ENCODE results near the gene NFYB.
A peak's percentile ranks its signal among the peaks of the same experiment; 100 is the strongest.
"Not testable (repeated sequence)": the region's sequence is repeated elsewhere in the genome, so short reads cannot be mapped to it uniquely, and the experiment has no call there.

The NFYB gene

DNA sequence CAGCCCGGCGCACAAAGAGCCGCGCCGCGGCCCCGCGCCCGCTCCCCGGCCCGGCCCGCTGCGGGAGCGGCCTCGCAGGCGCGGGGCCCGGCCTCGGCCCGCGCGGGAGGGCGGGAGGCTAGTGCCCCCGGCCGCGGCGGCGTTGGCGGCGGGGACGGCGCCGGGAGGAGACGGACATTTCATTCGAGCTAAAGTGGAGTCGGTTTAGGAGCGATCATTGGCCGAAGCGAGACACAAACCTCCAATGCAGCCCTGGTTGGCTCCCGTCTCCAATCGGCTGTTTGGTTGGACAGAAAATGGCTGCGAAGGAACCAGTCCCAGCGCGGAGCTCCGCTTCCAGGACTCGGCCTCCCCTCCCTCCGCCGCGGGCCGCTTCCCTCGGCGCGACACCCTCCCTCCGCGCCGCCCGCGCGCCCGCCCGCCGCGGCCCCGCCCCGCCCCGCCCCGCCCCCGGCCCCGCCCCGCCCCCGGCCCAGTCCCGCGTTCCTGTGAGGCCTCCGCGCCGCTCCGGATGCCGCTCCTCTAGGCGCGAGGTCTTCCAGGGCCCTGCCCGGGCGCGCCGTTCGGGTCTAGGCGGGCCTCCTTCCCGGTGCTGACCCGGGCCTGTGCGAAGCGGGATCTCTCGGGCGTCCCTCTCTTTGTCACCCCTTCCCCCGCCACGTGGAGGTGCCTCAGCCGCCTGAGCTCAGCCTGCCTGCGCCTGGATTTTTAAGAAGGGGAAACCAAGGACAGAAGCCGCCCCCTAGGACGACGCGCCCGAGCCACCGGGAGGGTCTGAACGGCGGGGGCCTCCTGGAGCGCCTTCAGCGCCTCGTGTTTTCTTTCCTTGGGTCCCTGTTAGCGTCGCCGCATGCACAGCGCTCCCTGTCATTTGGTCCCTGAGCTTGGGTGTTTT, at the start of gene NFYB:
NFYB (minus strand) TSS at position 309 of the 895 bp plus-strand sequence. CDS start 2,757 bp downstream, outside the sequence.
- intact Hi-C loops (cut with DNase I), result loop anchor here (5.0 to 10.0 kb wide), 3 partner anchors 73 to 203 kb away; partner anchors contain the start of genes HCFC2 and HSP90B1
- DNase-seq, result peak; percentile 86 to 98 (median 95)

DNA sequence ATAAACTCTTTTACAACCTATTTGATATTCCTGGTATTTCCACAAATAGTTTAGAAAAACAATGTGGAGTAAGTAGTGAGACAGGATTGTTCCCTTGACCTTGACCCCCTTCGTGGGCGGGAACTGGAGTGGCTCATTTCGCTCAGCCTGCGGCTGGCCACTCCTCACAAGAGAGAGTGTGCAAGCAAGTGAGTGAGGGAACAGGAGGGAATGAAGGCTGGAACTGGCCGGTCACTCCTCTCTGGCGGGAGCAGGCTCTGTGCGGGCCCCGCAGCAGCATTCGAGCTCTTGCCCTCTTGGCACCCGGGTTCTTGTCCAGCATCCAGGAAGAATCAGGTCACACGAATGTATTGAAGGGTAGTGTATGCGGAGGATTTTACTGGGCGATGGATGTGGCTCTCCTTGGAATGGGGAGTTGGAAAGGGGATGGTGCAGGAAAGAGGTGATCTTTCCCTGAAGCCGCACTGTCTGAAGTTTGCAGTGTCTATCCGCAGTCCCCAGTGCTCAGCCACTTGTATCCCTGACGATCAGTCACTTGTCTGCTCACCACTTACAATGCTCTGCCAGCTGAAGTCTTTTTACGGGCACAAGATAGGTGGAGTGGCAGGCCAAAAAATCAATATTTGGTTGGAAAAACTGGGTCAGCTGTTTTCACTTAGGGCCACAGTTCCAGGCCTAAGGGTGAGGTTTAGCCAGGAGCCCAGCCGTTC, 49.6 kb upstream of the NFYB start:
- no peak for DNase-seq
- intact Hi-C loops (cut with DNase I), result no loop called here

DNA sequence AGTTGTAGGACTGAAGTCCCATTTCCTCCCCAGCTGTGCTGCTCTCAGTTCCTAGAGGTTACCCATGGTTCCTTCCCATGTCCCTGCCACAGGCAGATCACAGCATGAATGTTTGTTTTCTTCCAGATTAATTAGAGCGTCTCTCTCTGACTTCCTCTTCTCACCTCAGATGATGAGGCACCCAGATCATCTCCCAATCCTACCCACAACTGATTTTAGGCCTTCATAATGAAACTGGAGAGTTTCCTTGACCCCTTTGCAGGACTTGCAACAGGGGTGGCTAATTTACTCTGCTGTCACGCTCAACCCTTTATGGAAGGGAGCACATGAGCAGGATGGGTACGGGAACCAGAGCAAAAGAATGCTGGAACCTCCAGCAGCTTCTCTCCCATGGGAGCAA, 45.4 kb upstream of the NFYB start:
- DNase-seq, result no peak
- intact Hi-C loops (cut with DNase I), result no loop called here

DNA sequence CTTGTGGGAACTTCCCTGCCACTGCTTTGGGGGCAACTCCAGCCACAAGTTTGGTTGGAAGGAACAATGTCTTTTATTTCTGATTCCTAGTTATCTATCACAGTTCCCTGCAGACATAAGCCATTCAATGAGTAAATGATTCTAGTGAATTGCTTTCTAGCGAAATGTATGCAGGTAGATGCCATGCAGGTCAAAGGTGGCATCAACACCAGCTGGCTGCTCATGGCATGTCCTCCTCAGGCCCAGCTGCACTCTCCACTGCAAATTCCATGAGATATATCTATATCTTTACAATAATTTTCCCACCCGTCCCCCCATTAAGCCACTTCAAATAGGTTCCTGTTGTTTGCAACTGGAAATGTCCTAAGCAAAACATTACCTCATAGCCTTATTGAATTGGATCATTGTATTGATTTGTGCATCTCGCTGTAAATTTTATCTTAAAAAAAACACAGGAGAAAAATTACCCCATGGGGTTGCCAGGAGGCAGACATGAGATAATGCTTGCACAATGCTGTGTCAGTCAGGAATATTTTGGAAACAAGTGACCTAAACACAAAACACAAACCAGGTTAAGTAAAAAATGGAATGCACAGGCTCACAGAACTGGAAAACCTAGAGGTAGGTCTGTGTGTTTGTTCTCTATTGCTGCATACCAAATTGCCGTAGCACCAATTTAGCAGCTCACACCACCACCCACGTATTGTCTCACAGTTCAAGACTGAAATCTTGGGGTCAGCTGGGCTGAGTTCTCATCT, 44.8 kb upstream of the NFYB start:
- no peak for DNase-seq
- intact Hi-C loops (cut with DNase I), result no loop called here

DNA sequence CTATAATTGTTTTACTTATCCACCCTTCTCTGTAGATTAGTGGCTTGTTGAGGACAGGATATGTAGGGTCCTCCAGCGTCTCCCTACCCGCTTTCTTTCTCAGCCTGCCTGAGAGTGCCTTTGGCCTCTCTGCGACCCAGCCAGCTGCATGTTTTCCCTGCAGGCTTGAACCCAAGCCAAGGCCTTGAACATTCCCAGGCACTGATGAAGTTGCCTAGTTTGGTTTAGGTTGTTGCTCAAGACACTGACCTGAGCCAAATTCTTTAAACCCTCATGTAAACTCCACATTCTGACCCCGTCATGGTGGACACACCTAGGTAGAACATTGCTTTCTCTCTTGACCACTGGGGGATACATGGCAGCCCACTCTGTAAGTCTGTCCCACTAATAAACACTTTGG, 44.1 kb upstream of the NFYB start:
- no peak for DNase-seq
- intact Hi-C loops (cut with DNase I), result no loop called here

DNA sequence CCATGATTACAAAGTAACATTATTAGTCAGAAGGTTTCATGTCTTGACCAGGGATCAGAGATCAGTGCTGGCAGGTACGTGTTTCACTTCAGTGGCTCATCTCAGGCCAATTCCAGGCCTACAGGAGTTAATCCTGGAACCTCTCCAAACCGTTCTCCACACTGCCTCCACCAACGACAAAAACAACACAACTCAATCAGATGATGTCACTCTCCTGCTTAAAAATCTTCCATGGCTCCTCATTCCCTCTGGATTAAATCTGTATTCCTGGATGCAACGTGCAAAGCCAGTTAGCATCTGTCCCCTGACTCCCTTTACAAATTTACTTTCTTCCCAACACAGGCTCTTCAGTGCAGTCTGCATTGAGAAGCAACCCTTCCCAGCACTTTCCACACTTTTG, 43.3 kb upstream of the NFYB start:
- intact Hi-C loops (cut with DNase I), result no loop called here
- DNase-seq, result no peak

DNA sequence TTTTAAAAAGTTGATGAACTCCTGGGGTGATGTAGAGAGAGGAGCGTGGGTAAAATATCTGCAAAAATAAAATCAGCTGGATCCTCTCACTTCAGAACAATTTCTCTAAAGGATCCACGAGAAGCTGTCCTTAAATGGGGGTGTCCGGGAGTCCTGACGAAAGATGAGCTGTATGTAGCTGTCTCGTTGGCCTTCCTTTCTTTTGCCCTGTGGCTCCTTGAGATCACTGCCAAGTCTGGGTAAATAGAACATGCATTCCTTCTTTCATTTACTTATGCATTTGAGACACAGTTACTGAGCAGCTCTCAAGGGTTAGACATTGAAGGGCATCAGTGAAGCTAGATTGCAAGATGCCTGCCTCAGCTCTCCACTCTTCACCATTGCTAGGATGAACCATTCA, 42.4 kb upstream of the NFYB start:
- DNase-seq, result no peak
- intact Hi-C loops (cut with DNase I), result no loop called here

DNA sequence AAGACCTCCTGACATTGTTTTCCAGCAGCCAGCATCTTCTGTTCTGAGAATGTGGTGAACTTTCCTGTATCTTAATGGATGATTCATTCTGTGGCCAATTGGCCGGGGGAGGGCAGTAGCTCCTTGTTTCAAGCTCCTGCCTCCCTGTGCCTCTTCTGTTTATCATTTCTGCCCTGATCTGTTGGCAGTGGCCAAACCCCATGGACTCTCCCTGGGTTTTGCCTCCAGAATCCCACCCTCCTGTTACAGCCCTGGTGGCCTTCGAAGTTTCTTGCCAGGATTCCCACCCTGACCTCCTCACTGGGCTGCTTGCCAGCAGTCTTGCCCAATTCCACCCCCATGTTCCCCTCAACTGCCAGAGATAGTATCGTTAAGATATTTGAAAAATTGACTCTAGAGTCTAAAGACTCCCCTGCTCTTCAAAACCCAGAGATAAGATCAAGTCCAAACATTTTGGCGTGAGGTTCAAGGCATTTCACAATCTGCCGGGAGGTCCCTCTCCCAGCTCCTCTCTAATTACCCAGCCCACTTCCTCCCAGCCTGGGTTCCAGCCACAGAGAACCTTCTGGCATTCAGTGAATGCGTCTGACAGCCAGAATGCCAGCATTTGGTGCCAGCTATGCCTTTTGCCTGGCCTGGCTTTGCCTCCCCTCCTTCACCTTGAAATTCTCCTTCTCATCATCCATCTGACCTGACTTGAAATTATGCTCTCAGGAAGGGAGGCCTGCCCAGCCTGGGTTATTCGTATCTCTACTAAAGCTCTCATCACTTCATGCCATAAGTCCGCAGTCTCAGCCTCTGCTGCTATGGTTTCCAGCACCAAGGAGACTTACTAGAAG, 39.9 kb upstream of the NFYB start:
- intact Hi-C loops (cut with DNase I), result no loop called here
- DNase-seq, result peak in 3 of 42 donors; percentile 17 to 51 (median 29)

DNA sequence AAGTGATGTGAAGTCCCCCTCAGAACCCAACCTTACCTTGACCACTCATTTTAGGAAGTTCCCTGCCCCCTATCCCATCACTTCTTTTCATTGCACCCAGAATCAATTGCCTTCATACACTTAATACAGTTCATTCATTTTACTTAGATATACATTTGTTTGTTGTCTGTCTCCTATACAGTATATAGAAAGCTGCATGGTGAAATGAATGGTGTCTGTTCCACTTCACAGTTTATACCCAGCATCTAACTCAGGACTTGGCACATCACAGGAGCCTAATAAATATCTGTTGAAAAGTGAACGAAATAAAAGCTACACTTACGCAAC, 39.3 kb upstream of the NFYB start:
- DNase-seq, result no peak
- intact Hi-C loops (cut with DNase I), result no loop called here

DNA sequence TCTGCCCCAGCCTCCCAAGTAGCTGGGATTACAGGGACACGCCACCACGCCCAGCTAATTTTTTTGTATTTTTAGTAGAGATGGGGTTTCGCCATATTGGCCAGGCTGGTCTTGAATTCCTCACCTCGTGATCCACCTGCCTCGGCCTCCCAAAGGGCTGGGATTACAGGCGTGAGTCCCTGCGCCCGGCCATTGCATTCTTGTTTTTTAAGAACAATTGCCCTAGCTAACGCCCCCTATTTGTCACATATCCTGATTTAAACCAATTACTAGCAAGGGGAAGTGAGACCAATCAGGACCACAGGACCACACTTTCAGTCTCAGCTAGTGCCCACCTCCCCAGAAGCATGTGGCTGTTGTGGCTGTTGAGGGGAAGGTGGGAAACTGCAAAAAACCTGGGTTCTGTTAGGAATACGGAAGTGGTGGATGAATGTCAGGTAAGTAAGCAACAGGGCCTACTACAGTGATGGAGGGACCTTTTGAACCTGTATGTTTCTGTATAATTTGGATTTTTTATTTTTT, 37.8 kb upstream of the NFYB start:
- DNase-seq, result no peak
- intact Hi-C loops (cut with DNase I), result no loop called here

DNA sequence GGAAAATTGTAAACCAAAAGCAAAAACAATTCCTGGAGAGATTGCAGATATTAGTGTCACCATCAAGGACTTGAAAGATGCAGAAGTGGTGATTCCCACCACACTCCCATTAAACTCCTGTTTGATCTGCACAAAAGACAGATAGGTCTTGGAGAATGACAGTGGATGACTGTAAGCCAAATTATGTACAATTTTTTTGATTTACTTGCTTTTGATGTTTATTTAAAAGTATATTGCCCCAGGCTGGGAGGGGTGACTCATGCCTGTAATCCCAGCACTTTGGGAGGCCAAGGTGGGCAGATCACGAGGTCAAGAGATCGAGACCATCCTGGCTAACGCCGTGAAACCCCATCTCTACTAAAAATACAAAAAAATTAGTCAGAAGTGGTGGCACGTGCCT, 35.8 kb upstream of the NFYB start:
- intact Hi-C loops (cut with DNase I); DNase-seq: not testable (repeated sequence)

DNA sequence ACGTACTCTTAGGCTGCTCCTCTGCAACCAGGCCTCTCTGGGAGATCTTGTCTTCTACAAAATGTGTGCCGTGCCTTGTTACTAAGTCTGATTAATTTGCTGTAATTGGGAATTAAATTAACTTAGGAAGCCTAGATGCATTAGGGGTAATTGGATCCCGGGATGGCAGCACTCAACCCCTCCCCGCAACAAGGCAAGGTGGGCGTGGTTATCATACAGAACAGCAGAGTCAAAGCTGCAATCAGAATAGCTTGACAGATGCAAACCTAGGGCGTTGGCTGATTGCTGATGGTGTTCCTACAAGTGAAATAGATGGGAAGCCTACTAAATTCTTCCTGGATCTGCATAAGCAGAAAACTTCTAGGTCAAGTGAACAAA, 34.5 kb upstream of the NFYB start:
- intact Hi-C loops (cut with DNase I), result no loop called here
- DNase-seq, result peak in 22 of 42 donors; percentile 7 to 74 (median 28)

DNA sequence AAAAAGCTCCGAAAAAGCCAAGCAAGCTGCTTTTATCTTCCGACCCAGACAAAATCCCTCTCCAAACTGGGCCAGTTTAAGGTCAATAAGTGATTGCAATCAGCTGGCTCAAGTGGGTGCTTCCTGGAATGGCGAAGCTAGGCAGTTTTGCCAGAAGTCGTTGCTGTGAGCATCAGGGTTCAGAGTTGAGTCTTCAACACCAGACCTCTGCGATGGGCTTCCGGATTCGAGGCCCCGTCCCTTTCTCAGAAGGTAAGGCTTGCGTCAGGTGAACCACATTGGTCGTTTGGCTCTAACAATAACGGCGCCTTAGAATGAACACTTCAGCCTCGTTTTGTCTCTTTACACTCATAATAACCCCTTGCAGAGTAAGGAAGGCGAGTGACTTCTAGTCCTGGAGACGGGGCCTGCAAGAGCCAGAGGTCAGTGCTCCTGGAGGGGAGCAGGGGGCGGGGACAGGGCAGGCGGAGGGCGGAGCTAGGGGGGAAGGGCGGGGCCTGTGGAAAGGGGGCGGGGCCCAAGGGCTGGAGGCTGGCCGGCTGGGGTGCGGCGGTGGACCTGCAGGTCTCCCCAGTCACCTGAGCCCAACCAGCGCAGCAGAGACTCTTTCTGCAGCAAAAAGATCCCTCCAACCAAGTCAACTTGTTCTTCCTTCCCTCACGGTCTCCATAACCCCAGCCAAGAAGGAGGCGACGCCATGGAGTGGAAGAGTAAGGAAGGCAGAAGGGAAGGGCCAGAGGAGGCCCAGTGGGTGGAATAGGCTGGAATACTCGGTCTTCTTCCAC, 34.0 kb upstream of the NFYB start:
- DNase-seq, result no peak
- intact Hi-C loops (cut with DNase I), result no loop called here

DNA sequence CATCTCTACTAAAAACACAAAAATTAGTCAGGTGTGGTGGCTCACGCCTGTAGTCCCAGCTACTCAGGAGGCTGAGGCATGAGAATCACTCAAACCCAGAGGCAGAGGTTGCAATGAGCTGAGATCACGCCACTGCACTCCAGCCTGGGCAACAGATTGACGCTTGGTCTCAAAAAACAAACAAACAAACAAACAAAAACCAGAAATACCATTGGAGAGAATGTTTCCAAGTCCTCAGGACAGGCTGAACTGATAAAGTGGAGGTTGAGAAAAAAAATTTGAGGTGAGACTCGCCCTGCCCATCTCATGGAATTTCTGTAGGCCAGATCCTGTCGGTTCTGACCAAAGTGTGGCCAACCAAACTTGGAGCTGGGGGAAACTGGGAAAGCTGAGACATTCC, 30.6 kb upstream of the NFYB start:
- intact Hi-C loops (cut with DNase I), result no loop called here
- no peak for DNase-seq

DNA sequence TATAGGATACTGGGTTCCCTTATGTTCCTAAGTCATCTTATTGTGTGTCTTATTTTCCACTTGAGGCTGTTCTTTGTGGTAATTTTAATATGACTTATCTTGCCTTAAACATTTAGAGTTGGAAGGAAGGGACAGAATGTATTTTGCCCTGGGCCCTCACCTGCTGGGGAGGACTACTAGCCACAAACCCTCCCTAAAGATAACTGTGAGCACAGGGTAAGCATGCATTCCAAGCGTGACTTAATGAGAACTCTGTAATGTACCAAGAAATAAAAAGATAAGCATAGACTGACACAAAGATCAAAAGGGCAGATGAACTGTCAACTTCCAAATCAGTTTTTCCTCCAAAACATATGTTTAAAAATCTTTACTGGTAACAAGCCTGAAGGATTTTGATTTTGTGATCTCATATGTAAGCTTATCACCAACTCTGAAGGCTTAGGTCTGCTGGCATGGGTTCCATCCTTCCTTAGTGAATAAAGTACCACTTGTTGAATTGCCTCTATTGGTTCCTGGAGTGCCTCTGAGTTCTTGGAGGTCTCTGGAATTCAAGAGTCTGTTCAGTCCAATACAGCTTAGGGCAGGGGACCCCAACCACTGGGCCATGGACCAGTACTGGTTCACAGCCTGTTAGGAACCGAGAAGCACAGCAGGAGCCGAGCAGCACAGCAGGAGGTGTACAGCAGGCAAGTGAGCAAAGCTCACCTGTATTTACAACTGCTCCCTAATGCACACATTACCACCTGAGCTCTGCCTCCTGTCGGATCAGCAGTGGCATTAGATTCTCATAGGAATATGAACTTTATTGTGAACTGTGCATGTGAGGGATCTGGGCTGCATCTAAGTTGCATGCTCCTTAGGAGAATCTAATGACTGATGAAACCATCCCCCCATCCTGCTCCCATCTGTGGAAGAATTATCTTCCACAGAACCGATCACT, 29.8 kb upstream of the NFYB start:
- intact Hi-C loops (cut with DNase I), result no loop called here
- DNase-seq, result no peak

DNA sequence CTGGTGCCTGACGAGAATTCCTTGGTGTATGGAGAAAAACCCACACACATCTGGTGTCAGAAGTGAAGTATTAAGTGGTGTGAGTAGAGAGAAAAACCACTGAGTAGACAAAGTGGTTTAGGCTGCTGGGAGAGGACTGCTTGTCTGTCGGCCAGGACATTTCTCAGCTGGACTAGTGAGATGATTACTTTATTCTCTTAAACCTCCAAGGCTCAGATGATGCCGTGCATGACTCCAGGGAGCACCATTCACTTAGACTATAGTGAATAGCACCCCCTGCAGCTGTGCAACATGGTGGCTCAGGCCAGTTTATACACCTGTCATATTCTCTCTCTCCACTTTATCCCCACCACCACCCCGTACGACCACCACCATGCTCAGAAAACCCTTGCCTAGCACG, 28.5 kb upstream of the NFYB start:
- DNase-seq, result no peak
- intact Hi-C loops (cut with DNase I), result no loop called here

DNA sequence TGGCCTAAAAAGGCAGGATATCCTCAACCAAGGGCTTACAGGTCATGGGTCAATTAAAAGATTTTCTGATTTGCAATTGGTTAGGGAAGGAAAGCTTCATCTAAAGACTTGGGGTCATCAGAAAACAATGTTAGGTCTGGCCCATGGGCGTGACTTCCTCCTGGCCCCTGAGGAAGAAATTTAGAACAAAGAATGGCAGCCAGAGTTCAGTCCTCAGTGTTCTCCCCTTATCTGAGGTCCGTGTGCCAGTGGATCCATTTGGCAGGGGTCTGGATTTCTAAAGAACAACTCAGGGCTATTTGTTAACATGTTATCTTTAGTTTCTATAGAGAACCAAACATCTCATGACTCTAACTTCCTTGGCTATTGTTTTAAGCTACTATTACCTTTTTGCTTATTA, 27.8 kb upstream of the NFYB start:
- no peak for DNase-seq
- intact Hi-C loops (cut with DNase I), result no loop called here
